K562 (cell line): ENCODE measurements around the gene RAB4B. TPM values are rescaled to one million over a fixed set of nuclear protein-coding genes. Genes with fewer than 3 reads are reported as not detected.
"Not testable (repeated sequence)": the region's sequence is repeated elsewhere in the genome, so short reads cannot be mapped to it uniquely, and the experiment has no call there.

ENCODE experiments used
- ARNT ChIP-seq, 2 experiments: fragments of 450-650 bp; IDR thresholded peaks; 2 replicates each; pipeline ENCODE4 v1.6.1; 2016; ENCODE audit warnings: mild to moderate bottlenecking in 1 of 2
- EHMT2 ChIP-seq: fragments of 450-650 bp; IDR thresholded peaks from 2 replicates; pipeline ENCODE4 v1.6.1; 2018; ENCODE audit warnings: antibody characterized with exemption
- HDAC1 ChIP-seq, 2 experiments: fragments of 450-650 bp; IDR thresholded peaks; 2 replicates each; pipeline ENCODE4 v1.6.1; 2016 to 2017; ENCODE audit warnings: inconsistent platforms in 1 of 2, mild to moderate bottlenecking in 1 of 2, moderate library complexity in 1 of 2
- HDAC2 ChIP-seq: fragments of 450-650 bp; IDR thresholded peaks from 2 replicates; pipeline ENCODE4 v1.6.1; 2016; ENCODE audit warnings: mild to moderate bottlenecking
- KDM1A ChIP-seq, 2 experiments: fragments of 450-650 bp; IDR thresholded peaks; 2 replicates each; pipeline ENCODE4 v1.6.1; 2016; ENCODE audit warnings: mild to moderate bottlenecking in 2 of 2
- LARP7 ChIP-seq: fragments of 450-650 bp; IDR thresholded peaks from 2 replicates; pipeline ENCODE4 v1.6.1; 2016
- LEF1 ChIP-seq: fragments of 450-650 bp; IDR thresholded peaks from 2 replicates; pipeline ENCODE4 v1.6.1; 2016; ENCODE audit warnings: mild to moderate bottlenecking
- MIER1 ChIP-seq: fragments of 450-650 bp; IDR thresholded peaks from 2 replicates; pipeline ENCODE4 v1.6.1; 2016; ENCODE audit warnings: antibody characterized with exemption, mild to moderate bottlenecking, low read depth
- MLLT1 ChIP-seq, 2 experiments: fragments of 450-650 bp; IDR thresholded peaks; 2 replicates each; pipeline ENCODE4 v1.6.1; 2016
- NBN ChIP-seq: fragments of 450-650 bp; IDR thresholded peaks from 2 replicates; pipeline ENCODE4 v1.6.1; 2016; ENCODE audit warnings: low read depth, mild to moderate bottlenecking
- NCOA4 ChIP-seq: fragments of 450-650 bp; IDR thresholded peaks from 2 replicates; pipeline ENCODE4 v1.6.1; 2018; ENCODE audit warnings: mild to moderate bottlenecking; ENCODE audit not compliant: partially characterized antibody
- NCOR1 ChIP-seq: fragments of 450-650 bp; IDR thresholded peaks from 2 replicates; pipeline ENCODE4 v1.6.1; 2016; ENCODE audit warnings: mild to moderate bottlenecking, moderate library complexity
- NKRF ChIP-seq: fragments of 450-650 bp; IDR thresholded peaks from 2 replicates; pipeline ENCODE4 v1.6.1; 2016; ENCODE audit warnings: borderline replicate concordance
- OTX1 ChIP-seq: fragments of 450-650 bp; formaldehyde crosslinking; IDR thresholded peaks from 2 replicates; pipeline ENCODE4 v1.4.0; 2022; ENCODE audit warnings: mild to moderate bottlenecking
- PKNOX1 ChIP-seq: fragments of 450-650 bp; IDR thresholded peaks from 2 replicates; pipeline ENCODE4 v1.6.1; 2016
- SMARCA5 ChIP-seq: fragments of 450-650 bp; IDR thresholded peaks from 2 replicates; pipeline ENCODE4 v1.6.1; 2016
- SNIP1 ChIP-seq: fragments of 450-650 bp; IDR thresholded peaks from 2 replicates; pipeline ENCODE4 v1.7.1; 2017; ENCODE audit warnings: low read depth, mild to moderate bottlenecking
- SUPT5H ChIP-seq: fragments of 450-650 bp; IDR thresholded peaks from 2 replicates; pipeline ENCODE4 v1.6.1; 2016
- TOE1 ChIP-seq, 2 experiments: fragments of 450-650 bp in 1 of 2; sonication (generic) in 1 of 2; formaldehyde crosslinking in 1 of 2; IDR thresholded peaks; 2 replicates each; pipeline versions ENCODE4 v1.7.1 to v1.8.0; 2016 to 2022; ENCODE audit warnings: borderline replicate concordance in 2 of 2, mild to moderate bottlenecking in 2 of 2, antibody characterized with exemption in 1 of 2, inconsistent platforms in 1 of 2, low read depth in 1 of 2, missing genetic modification reagents in 1 of 2, moderate library complexity in 1 of 2
- TSC22D4 ChIP-seq: fragments of 450-650 bp; IDR thresholded peaks from 2 replicates; pipeline ENCODE4 v1.6.1; 2016; ENCODE audit warnings: missing genetic modification characterization, missing biosample characterization, control low read depth
- ZBTB2 ChIP-seq: fragments of 450-650 bp; IDR thresholded peaks from 2 replicates; pipeline ENCODE4 v1.6.1; 2016; ENCODE audit warnings: antibody characterized with exemption
- ZBTB26 ChIP-seq: fragments of 450-650 bp; formaldehyde crosslinking; IDR thresholded peaks from 2 replicates; pipeline ENCODE4 v1.4.0; 2022; ENCODE audit warnings: missing genetic modification characterization
- polyA plus RNA-seq, 8 experiments: library from polyadenylated mRNA; depleted of rRNA in 4 of 8; stranded (reverse) in 5 of 8; unstranded in 3 of 8; fragments of >200 nt; fragmentation: Nextera tagmentation in 2 of 8; fragmentation: Illumina TruSeq in 1 of 8; extraction: Ambion mirVana in 2 of 8; extraction: Trizol in 1 of 8; gene quantifications; 2 replicates each; pipeline versions ENCODE4 v1.2.1 to v1.2.3, GENCODE V29; 2011 to 2014; ENCODE audit warnings: inconsistent platforms in 1 of 8, missing spikeins in 1 of 8
- total RNA-seq, 7 experiments: library from RNA; depleted of rRNA in 6 of 7; stranded (reverse); fragments of >200 nt in 6 of 7; fragmentation: Illumina TruSeq in 2 of 7; extraction: Trizol in 2 of 7; gene quantifications; 2 replicates each; pipeline versions ENCODE4 v1.2.1 to v1.2.3, GENCODE V29; 2011 to 2021; ENCODE audit warnings: low replicate concordance in 1 of 7

The RAB4B gene
- total and polyA plus RNA-seq, 9 of the 15 experiments (the other 6 are each of a cell fraction or from before 2014, with no cell fraction given), result 0.28 to 20.4 (median 9.0) TPM

- TF ChIP-seq ZBTB2 (peak; percentile 48; the same call in 1 of the 2 replicates), NKRF (peak; percentile 68; the same call in 1 of the 2 replicates), PKNOX1 (0 out of 2 replicates have a peak, but pooled peaks have one; percentile 11), SUPT5H (peak; percentile 41; the same call in 1 of the 2 replicates), NCOA4 (peak; percentile 44), MLLT1 (IDR thresholded peaks at IDR 0.05) (peak; percentile 83 to 85; a peak in 2 of 4 replicates), HDAC1 (IDR thresholded peaks at IDR 0.05) (peak in 1 of 2 experiments; percentile 73; a peak in 1 of 4 replicates), SMARCA5 (peak; percentile 86), TSC22D4 (peak; percentile 80; the same call in 1 of the 2 replicates), OTX1 (0 out of 2 replicates have a peak, but pooled peaks have one; percentile 38), ARNT (IDR thresholded peaks at IDR 0.05) (peak; percentile 44 to 65; a peak in 1 of 4 replicates), LARP7 (peak; percentile 97; the same call in 1 of the 2 replicates), EHMT2 (0 out of 2 replicates have a peak, but pooled peaks have one; percentile 38), HDAC2 (0 out of 2 replicates have a peak, but pooled peaks have one; percentile 21), NBN (peak; percentile 73; the same call in 1 of the 2 replicates), TOE1 (IDR thresholded peaks at IDR 0.05; ENCODE audit: borderline replicate concordance) (0 out of 2 replicates have a peak, but pooled peaks have one; percentile 23), LEF1 (0 out of 2 replicates have a peak, but pooled peaks have one; percentile 24), MIER1 (peak; percentile 45; the same call in 1 of the 2 replicates), NCOR1 (peak; percentile 42; the same call in 1 of the 2 replicates), ZBTB26 (CRISPR knock-in tag) (peak; percentile 61; the same call in 1 of the 2 replicates), SNIP1 (0 out of 2 replicates have a peak, but pooled peaks have one; percentile 45), KDM1A (IDR thresholded peaks at IDR 0.05) (peak in 1 of 2 experiments; percentile 48; a peak in 1 of 4 replicates)
- not testable (repeated sequence) for TF ChIP-seq TOE1 (CRISPR knock-in tag; IDR thresholded peaks at IDR 0.05; ENCODE audit: borderline replicate concordance, low read depth)
Observed at GRCh38 chr19:40825460-40826095, 47.5 kb downstream of the RAB4B start (continued).
